ENCODE data around the gene SNRNP35.
"Not testable (repeated sequence)": the region's sequence is repeated elsewhere in the genome, so short reads cannot be mapped to it uniquely, and the experiment has no call there.

Gene SNRNP35

GRCh38 chr12:123512838-123513665, 55.1 kb downstream of the SNRNP35 start:
- H3K4me3 ChIP-seq (ENCODE audit: low read depth, low read length), result no peak overlapping the region
- no peak for DNase-seq (ENCODE audit: low read depth)

GRCh38 chr12:123513805-123514204, 55.9 kb downstream of the SNRNP35 start:
- H3K4me3 ChIP-seq (ENCODE audit: low read depth, low read length), result no peak overlapping the region
- DNase-seq (ENCODE audit: low read depth), result no peak

GRCh38 chr12:123514582-123515221, 56.8 kb downstream of the SNRNP35 start:
- DNase-seq (ENCODE audit: low read depth); H3K4me3 ChIP-seq (ENCODE audit: low read depth, low read length): not testable (repeated sequence)

- no peak for DNase-seq (ENCODE audit: low read depth)
- no peak overlapping the region for H3K4me3 ChIP-seq (ENCODE audit: low read depth, low read length)
These were observed 58.4 kb downstream of the SNRNP35 start for GRCh38 chr12:123516216-123516780.
